GM18873 (cell line): Measurements from ENCODE around the gene TLR2.

ENCODE experiments used
- ATAC-seq: cut with Tn5 transposase; IDR thresholded peaks from one replicate; pipeline ENCODE4 v1.9.1; 2021; ENCODE audit warnings: mild to moderate bottlenecking, moderate library complexity, moderate number of reproducible peaks; ENCODE audit not compliant: unreplicated experiment, low FRiP score

The TLR2 gene

GRCh38 chr4:153684182-153684970 lies at the start of gene TLR2:
TLR2 (plus strand) TSS chr4:153684280; CDS start chr4:153702908, 18,628 bp downstream.
- peak; percentile 59 for ATAC-seq

- ATAC-seq, result no peak
Measured at GRCh38 chr4:153634738-153635353, 49.2 kb upstream of the TLR2 start.

GRCh38 chr4:153635846-153636245 lies 48.2 kb upstream of the TLR2 start:
- no peak for ATAC-seq

- no peak for ATAC-seq
Measured at GRCh38 chr4:153637201-153637600, 46.9 kb upstream of the TLR2 start.

GRCh38 chr4:153638011-153638410 lies 46.1 kb upstream of the TLR2 start:
- ATAC-seq, result no peak

- no peak for ATAC-seq
Measured at GRCh38 chr4:153638999-153639398, 45.1 kb upstream of the TLR2 start.

GRCh38 chr4:153639833-153640802 lies 44.0 kb upstream of the TLR2 start:
- no peak for ATAC-seq

GRCh38 chr4:153641532-153641931 lies 42.5 kb upstream of the TLR2 start:
- no peak for ATAC-seq

GRCh38 chr4:153643406-153644383 lies 40.4 kb upstream of the TLR2 start:
- ATAC-seq, result peak; percentile 86

GRCh38 chr4:153645183-153645582 lies 38.9 kb upstream of the TLR2 start:
- no peak for ATAC-seq

- ATAC-seq, result no peak
Measured at GRCh38 chr4:153646261-153646660, 37.8 kb upstream of the TLR2 start.

- ATAC-seq, result no peak
Measured at GRCh38 chr4:153646978-153647377, 37.1 kb upstream of the TLR2 start.

- ATAC-seq, result no peak
Measured at GRCh38 chr4:153647975-153648374, 36.1 kb upstream of the TLR2 start.

- no peak for ATAC-seq
Measured at GRCh38 chr4:153649572-153649991, 34.5 kb upstream of the TLR2 start.

GRCh38 chr4:153651116-153651515 lies 33.0 kb upstream of the TLR2 start:
- ATAC-seq, result no peak

- ATAC-seq, result no peak
Measured at GRCh38 chr4:153651587-153651986, 32.5 kb upstream of the TLR2 start.

- ATAC-seq, result no peak
Measured at GRCh38 chr4:153652051-153652784, 31.9 kb upstream of the TLR2 start.

- no peak for ATAC-seq
Measured at GRCh38 chr4:153655002-153655541, 29.0 kb upstream of the TLR2 start.

GRCh38 chr4:153655928-153656327 lies 28.2 kb upstream of the TLR2 start:
- ATAC-seq, result no peak
